Bronchus fibroblast of lung (primary cell): ENCODE data around the gene BLMH. TPM values are rescaled to one million over a fixed set of nuclear protein-coding genes. Genes with fewer than 3 reads are reported as not detected.

Experiments used
- total RNA-seq: library from RNA; depleted of rRNA; stranded (reverse); fragments of >200 nt; gene quantifications from 2 replicates; pipeline ENCODE4 v1.2.3, GENCODE V29; 2015

The BLMH gene
- total RNA-seq, result 22.7 and 23.5 TPM in 2 replicates

GRCh38 chr17:30291543-30292285 is at the start of gene BLMH:
Gene BLMH, minus strand, starts transcription at chr17:30291944. Its CDS starts 125 bp downstream, at chr17:30291819.

GRCh38 chr17:30333503-30334360 is 42.0 kb upstream of the BLMH start, which contains the start of gene TMIGD1:
Gene TMIGD1, minus strand, starts transcription at chr17:30334057. Its CDS starts 1,924 bp downstream, at chr17:30332133.

GRCh38 chr17:30235386-30236296 is 56.1 kb downstream of the BLMH start, which contains the start of gene SLC6A4:
Gene SLC6A4, minus strand, starts transcription at chr17:30235697. Its CDS starts 13,739 bp downstream, at chr17:30221958.

Other genes starting within 250 kb of the BLMH start
- 6.2 and 6.4 TPM in 2 replicates for gene NSRP1, start 175.1 kb downstream of the BLMH start, total RNA-seq
- not detected in 2 replicates for gene SLC6A4, start 56.2 kb downstream of the BLMH start, total RNA-seq
- gene TMIGD1, start 42.1 kb upstream of the BLMH start, total RNA-seq, result not detected in 2 replicates
- 29.9 and 53.0 TPM in 2 replicates for gene CPD, start 87.0 kb upstream of the BLMH start, total RNA-seq
- 23.2 and 28.5 TPM in 2 replicates for gene GOSR1, start 185.5 kb upstream of the BLMH start, total RNA-seq